ENCODE results near the gene ADGRV1.
A peak's percentile ranks its signal among the peaks of the same experiment; 100 is the strongest.

ADGRV1 gene

DNA sequence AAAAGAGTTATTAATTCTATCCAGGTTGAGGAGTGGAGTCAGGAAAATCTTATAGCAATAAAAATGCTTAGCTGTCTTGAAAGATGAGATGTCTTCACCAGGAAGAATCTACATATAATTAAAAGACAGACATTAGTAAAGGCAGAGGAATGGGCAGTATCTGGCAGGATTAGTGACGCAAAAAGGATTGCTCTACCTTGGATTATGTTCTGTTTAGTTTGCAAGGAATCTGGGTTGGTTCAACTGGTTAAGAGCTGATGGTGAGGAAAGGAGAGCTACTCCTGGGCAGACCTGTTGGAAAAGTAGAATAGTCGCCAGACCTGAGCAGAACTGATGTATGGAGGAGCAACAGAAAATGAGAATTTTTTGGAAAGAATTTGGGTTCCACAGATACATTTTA, 318.5 kb downstream of the ADGRV1 start:
- FAIRE-seq, result no peak

DNA sequence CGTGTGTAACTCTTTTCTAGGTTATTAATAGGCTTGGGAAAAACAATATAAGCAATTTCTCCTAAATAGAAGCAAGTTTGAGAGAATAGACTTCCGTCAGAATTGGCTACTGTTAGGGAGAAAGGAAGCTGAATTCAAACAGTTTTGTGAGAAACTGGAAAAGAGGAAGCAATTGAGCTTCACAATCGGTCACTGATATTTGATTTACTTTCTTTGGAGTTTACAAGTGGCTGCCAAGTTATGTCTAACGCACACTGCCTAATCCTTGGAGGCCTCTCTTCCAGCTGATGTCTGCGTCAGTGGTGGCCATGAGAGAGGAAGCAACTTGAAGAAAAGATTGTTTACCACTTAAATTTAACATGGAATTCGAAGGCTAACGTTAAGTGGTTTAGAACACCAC, 319.5 kb downstream of the ADGRV1 start:
- FAIRE-seq, result peak; percentile 94

DNA sequence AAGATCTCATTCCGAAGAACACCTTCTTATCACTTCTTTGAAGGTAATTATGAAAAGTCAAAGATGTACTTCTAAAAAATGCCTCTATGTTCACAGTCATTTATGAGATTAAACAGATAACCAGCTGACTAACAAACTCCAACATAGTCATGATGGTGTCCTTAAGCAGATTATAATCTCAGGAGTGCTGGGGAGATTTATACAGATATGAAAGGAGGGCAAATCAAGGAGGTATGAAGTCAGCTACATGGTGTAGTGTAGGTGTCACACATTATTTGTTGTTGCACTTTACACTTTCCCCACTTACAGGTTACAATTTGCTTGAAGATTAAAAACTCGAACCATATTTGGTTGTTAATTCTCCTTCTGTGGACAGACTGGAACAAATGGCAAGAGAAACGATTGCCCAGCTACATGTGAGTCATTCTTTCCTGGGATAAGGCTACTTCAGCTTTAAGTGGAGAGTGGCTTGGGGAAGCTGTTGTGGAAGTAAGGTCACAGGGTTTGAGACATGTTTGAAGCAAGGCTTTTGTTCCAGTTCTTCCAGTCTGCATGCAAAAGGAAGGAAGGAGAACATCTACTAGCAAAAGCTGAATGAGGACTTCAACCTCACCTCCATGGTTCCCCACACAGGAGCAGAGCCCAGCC, 320.1 kb downstream of the ADGRV1 start:
- FAIRE-seq, result no peak

DNA sequence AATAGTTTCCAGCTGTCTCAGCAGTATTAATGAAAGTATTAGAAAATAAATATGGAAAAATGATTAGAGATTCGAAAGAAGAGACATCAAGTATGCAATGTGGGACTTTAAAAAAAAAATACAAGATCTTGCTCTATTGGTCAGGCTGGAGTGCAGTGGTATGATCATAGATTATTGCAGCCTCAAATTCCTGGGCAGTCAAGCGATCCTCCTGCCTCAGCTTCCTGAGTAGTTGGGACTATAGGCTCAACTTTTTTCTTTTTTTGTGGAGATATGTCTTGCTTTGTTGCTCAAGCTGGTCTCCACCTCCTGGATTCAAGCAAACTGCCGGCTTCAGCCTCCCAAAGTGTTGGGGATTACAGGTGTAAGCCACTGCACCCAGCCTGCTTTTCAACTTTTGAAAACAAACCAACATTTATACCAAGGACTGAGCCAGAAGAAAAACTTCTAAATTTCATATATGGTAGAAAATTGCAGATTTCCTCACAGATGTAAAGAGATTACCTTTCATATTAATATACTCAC, 323.1 kb downstream of the ADGRV1 start:
- FAIRE-seq, result no peak

DNA sequence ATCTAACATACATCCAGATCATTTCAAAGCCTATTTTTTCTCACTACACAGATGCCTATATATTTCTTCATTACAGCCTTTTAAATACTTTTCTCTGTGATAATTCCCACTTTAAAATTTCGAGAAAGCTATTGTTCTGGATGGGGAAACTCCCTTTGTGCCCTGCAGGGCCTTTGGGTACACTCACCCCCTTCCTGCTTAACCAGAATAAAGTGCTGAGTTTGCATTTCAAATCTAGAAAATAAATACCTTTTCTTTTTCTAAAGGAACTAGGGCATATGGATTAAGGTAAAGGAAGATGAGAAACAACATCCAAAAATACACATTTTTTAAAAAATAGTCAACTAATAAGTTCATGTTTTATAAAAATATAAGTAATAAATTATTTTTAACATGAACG, 323.9 kb downstream of the ADGRV1 start:
- FAIRE-seq, result no peak

DNA sequence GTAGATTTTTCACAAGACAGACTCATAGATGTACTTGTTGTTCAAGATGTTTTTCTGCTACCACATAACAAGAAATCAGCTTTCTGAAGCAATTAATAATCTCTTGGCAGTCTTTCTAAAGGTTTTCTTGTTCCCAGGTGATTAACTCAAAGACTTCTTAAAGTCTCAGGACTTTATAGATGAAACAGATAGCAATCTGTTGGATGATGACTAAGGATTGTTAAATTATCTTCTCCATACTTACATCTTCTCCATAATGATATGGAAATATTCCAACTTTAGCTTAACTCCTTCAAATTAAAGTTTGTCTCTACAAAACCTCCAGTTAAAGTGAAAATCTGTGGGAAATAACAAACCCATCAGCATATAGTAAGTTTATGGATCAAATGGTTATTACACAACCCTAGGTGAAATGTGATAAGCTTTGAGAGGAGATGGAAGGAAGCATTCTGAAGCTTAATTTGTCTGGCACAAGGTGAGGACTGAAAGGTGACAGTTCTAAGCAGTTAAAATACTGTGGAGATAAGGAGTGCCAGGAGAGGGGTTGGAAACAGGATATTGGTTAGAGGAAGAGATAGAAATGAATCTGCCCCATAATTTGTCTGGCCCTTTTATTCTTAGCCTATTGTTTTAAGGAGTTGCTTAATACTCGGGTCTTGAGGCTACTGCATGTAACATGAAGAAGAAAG, 326.7 kb downstream of the ADGRV1 start:
- FAIRE-seq, result no peak

DNA sequence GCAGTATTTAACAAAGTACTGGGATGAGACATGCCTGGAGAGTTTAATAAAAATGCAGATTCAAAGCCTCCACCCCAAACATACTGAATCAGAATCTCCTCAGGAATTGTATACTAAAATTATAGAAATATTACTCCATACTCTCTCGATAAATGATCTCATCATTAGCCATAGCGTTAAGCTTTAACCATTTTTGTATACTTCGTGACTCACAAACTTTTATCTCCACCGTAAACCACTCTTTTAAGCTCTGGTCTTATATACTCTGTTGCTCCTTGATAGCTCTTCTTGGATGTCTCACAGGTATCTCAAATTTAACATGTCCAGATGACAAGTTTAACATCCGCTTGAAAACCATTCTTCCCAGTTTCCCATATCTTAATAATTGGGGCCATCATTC, 327.8 kb downstream of the ADGRV1 start:
- FAIRE-seq, result no peak

DNA sequence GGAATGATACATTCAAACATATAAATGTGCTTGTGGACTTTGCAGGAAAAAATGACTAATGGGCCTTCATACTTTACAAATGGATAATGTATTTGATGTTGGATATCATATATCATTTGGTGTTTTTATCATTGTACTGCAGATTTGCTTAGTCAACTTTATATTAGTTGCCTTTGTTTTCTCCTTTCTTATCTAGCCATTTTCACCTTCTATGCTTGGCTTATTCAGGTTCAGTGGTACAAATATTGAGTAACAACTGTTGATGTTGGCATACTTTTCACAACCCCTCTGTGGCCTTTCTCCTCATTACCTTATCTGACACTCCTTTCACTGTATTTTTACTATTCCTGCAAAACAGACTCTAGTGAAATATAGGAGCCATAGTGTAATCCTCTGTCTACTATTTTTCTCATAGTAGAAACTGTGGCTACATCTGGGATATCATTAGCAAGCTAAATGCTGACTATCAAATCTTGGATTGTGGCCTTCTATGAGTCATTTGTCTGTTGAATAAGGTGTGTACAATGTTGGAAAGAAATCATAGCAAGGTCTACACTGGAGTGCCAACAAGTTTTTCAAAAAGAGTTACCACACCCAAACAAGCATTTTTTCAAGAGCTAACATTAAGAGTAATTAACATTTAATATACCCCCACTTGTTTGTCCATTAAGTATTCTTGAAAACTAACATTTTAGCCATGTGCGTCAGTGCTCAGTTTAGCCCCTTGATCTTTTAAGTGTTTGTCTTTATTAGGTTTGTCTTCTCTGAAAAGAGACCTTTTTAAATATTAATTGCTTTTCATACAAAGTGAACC, 330.1 kb downstream of the ADGRV1 start:
- FAIRE-seq, result no peak

DNA sequence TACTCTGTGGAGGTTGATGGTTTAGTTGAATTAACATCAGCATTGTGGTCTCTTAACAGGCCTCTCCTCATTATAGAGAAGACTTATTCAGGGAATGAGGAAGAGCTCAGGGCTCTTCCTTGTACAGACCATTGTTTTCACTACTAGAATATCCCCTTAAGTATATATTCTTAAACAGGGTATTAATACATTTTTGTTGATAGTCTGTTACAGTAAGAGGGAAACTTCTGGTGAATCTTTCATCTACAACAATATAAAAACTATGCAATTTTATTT, 330.7 kb downstream of the ADGRV1 start:
- no peak for FAIRE-seq

DNA sequence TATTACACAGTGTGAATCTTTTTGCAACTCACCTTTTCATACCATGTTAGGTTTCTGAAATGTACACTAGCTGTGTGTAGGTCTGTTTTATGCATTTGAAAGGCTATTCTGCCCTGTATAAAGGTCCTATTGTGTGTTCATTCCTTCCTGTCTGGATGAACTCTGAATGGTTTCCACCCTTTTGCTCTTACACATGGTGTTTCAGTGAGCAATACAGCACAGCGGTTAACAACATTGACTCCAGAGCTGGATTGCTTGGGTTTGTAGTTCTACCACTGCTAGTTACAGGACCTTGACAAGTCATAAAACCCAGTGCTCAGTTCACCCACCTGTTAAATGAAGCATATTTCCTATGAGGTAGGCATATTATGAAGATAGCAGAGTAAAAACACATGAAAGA, 331.6 kb downstream of the ADGRV1 start:
- FAIRE-seq, result no peak

DNA sequence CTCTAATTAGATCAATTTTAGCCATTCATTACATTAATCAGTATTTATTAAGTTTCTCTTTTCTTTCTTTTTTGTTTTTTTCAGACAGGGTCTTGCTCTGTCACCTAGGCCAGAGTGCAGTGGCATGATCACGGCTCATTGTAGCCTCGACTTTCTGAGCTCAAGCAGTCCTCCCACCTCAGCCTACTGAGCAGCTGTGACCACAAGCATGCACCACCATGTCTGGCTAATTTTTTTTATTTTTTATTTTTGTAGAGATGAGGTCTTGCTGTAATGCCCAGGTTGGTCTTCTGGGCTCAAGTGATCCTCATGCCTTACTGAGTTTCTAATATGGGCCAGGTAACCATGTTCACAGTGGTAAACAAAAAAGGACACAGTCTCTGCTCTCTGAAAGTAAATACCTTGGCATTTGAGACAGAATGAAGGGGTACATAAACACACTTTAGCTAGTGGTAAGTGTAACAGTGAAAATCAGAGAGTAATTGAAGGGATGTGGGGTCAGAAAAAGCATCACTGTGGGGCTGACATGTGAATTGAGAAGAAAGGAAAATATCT, 336.3 kb downstream of the ADGRV1 start:
- FAIRE-seq, result no peak

DNA sequence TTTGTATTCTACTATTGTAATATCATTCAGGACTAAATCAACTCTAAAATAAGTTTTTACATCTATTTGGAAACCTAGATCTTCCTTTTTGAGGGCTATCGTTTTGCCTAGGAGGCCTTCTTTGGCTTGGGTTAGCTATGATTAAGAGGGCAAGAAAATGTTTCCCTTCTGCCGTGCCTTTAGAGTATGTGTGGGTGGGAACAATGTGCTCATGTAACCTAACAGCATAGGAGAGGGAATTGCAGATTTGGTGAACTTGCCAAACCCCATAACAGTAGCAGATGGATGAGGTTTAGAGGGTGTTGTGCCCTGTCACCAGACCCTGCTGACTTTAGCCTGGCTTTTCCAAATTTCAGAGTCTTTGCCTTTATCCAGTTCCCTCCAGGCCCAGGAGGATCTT, 339.0 kb downstream of the ADGRV1 start:
- no peak for FAIRE-seq

DNA sequence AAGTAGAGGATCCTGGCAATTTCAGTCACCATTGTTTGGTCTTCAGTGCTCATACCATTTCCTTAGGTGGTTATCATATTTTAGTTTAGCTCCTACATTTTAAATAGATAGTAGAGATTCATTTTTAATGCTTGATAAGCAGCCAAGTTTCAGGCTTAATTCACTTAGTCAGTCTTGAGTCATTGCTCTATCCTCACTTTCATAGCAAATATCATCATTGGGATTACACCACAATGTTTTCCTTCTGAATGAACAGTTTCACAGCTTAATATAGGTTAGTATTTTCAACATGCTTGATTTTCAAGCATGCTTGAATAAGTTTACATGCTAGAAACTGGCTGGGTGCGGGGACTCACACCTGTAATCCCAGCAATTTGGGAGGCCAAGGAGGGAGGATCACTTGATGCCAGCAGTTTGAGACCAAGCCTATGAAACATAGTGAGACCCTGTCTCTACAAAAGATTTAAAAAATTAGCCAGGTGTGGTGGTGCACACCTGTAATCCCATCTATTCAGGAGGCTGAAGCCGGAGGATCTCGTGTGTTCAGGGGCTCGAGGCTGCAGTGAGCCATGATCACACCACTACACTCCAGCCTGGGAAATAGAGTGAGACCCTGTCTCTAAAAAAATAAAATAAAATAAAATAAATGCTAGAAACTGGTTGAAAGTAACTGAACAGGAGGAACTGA, 339.9 kb downstream of the ADGRV1 start:
- no peak for FAIRE-seq

DNA sequence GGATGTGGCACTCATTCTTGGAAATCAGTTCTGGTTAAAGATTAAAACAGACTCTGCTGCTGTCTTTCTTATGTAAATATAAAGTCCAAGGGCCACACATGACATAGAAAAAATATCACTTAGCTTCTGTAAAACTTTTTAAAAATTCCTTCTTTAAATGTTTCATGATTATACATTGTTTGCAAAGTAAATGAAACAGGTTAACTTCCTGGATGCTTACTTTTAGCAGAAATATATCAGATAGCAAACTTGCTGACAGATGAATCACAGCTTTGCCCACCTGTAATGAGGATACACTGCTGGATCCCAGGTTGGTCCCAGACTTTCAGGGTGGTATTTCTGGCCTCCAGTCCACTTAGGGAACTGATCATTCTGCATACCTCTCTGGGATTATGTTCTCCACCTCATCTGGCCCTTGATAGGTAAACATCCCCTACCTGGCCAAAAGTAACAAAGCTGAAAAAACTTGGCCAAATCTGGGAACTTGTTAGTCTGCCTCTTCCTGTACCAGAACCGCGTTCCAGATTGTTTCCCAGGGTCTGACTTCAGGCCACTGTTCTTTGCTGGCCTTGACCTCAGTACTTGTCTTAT, 340.5 kb downstream of the ADGRV1 start:
- no peak for FAIRE-seq

DNA sequence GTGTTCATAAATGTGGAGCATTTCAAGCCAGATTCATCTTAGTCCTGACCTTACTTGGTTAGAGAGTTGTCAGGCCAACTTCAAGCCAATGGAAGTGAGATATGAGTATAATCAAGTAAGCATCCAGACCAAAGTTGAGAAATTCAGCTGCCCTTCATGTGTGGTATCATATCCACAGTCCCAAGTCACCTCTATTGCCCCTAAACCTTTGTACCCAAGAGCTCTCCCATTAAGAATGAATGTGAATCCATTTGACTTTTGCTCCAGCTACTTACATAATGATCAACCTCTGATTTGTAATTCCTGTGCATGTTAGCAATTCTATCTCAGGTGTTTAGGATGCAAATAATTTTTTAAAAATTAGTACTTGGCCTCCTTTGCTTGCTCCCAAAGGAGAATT, 342.7 kb downstream of the ADGRV1 start:
- FAIRE-seq, result no peak

DNA sequence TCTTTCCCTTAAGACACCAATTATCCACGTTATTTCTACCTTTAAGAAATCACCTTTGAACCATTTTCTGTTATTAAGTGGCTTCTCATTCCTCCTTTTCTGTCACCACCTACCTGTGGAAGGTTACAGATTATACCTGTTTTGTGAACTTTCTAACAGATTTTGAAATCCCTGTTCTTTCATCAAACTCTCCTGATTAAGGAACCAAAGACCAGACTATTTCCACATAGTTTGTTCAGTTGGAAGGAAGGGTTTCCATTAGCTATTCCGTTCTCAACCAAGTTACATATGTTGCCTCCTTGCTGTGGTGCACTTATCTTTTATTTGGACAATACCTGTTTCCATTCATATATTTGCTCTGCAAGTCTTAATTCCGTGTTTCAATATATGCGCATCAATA, 343.6 kb downstream of the ADGRV1 start:
- no peak for FAIRE-seq

DNA sequence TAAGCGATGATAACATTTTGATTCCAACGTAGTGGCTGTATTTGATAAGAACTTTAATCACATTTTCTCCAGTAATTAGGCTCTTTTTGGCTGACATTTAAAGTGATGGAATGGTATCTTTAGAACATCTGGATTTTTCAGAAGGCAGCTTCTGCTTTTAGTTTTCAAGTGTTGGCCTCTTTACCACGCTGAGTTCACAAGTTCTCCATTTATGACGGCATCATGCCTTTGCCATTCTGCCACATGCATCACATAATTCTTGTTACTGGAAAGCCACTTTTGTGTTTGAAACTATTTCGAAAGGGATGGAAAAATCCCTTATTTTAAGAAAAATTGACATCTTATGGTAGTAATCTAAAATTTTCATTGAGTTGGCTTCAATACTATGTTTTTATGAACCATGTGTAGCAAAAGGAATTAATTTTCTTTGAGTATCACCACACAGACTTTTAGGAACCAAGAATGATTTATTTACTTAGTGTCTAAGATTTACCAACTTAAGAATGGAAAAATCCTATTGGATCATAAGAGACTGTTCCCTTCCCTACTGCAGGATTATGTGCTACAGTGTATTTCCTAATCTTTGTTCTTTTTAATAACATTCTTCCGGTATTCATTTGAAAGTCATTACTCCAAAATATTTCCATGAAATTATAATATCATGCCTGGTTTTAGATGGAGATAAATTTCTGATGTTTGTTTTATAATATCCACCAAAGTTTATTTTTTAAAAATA, 344.2 kb downstream of the ADGRV1 start:
- peak; percentile 11 for FAIRE-seq

DNA sequence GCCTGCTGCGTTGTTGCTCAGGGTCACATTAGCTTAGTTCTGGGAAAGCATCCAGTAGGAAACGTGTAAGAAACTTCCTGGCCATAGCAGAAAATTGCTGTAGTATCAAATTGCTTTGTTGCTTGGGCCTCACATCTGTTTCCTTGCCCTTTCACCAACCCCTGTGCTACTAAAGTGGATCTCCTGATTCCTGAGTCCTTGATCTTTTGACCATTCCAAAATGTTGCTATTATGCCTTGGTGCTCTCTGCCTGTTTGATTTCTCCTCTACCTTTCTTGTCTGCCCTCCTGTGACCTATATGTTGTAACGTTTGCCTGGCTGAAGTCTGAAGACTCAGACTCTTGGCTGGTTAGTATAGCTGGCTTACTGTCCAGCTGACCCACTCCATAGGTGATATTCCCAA, 350.5 kb downstream of the ADGRV1 start:
- FAIRE-seq, result no peak

DNA sequence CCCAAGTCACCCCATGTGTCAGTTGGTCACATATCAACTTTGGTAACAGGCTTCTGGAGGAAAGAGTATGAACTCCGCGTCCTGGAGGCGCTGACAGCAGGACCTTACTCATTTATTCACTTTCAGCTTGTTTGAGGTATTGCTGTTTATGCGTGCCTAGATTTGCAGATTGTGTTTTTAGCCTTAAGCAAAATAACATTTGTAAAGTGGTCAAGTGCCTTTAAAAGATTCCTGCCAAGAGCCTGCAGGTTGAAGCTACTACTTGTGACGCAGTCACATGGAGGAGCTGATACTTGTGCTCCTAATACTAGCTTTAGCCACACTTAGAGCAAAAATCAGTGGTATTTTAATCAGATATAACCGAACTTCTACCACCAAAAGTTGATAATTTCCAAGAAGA, 351.3 kb downstream of the ADGRV1 start:
- FAIRE-seq, result no peak

DNA sequence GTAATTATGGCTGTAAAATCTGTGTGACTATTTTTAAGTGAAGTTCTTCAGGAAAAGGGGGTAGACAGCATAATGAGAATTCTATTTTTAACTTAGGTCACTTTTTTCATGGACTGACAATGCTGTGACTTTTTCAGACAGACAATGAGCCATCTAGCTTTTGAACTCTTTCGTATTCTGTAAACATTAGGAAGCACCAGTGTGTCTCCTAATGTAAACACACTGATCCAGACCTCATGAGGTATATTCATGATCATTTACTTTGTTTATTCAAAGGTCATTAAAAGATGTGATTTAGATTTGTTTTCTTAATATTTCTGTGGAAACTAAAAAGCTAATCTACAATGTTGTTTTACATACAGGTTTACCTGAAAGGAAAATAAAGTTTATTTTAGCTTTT, 352.6 kb downstream of the ADGRV1 start:
- FAIRE-seq, result no peak

DNA sequence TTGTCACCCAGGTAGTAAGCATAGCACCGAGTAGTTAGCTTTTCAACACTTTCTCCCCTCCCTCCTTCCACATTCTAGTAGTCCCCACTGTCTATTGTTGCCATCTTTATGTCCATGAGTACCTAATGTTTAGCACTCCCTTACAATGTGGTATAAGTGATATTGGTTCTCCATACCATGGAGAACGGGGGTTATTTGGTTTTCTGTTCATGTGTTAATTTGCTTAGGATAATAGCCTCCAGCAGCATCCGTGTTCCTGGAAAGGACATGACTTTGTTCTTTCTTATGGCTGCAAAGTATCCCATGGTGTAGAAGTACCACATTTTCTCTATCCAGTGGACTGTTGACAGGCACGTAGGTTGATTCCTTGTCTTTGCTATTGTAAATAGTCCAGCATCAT, 353.9 kb downstream of the ADGRV1 start:
- FAIRE-seq, result no peak

DNA sequence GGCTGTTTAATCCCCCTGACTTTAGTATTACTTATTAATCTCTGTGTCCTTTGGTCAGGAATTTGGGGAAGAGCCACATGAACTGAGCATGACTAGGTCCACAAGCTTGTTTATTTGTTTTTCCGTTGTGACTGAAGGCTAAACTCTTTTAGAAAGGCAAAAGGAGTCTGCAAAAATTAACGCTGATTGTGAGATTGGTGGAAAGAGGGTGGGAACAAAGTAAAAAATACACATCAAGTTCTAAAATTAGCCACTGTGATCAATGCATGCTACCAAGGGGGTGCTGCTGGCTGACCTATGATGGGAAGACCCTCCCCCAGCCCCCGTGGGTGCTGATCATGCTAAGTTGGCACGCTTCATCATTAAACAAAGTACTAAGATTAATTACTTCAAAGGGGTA, 356.8 kb downstream of the ADGRV1 start:
- FAIRE-seq, result no peak
